ENCODE data around the gene IRF2BP2.

GRCh38 chr1:234656070-234656895, 46.3 kb upstream of the IRF2BP2 start:
- TF ChIP-seq CTCF (conservative IDR thresholded peaks at IDR 0.05) = no peak
- no peak for TF ChIP-seq EZH2 (IDR thresholded peaks at IDR 0.05; ENCODE audit: low read depth)

Data from PC-9 (cell line).